H1 (cell line): ENCODE data around the gene MMP13.

Source experiments
- BCL11A ChIP-seq, 2 experiments: IDR thresholded peaks; one replicate each; pipeline ENCODE4 v1.6.1; 2011; ENCODE audit warnings: low read depth in 2 of 2, low read length in 2 of 2, mild to moderate bottlenecking in 2 of 2
- CHD2 ChIP-seq: IDR thresholded peaks from 2 replicates; pipeline ENCODE4 v1.6.1; 2012; ENCODE audit warnings: low read length, improper control_type of control experiment
- CREB1 ChIP-seq: IDR thresholded peaks from 2 replicates; pipeline ENCODE4 v1.6.1; 2012; ENCODE audit warnings: inconsistent platforms
- CTBP2 ChIP-seq: IDR thresholded peaks from 2 replicates; pipeline ENCODE4 v1.7.0; 2011; ENCODE audit warnings: borderline replicate concordance, mild to moderate bottlenecking, moderate library complexity, mixed read lengths, low read length; ENCODE audit not compliant: insufficient read depth, insufficient read length
- EP300 ChIP-seq, 2 experiments: IDR thresholded peaks; 1 replicate in 1 of 2; 2 replicates in 1 of 2; pipeline ENCODE4 v1.6.1; 2011 to 2012; ENCODE audit warnings: low read depth in 2 of 2, low read length in 2 of 2, mild to moderate bottlenecking in 2 of 2, borderline replicate concordance in 1 of 2, inconsistent platforms in 1 of 2, moderate library complexity in 1 of 2
- EZH2 ChIP-seq: fragments of 200-600 bp; sonication (generic); IDR thresholded peaks from 2 replicates; pipeline ENCODE4 v1.7.1; 2012; ENCODE audit warnings: low read depth, mild to moderate bottlenecking, moderate library complexity, low read length, inconsistent platforms; ENCODE audit not compliant: severe bottlenecking
- HDAC6 ChIP-seq: IDR thresholded peaks from one replicate; pipeline ENCODE4 v1.7.1; 2012; ENCODE audit warnings: low read depth, mild to moderate bottlenecking, inconsistent platforms, low read length, moderate library complexity
- POLR2A ChIP-seq, 2 experiments: IDR thresholded peaks; 1 replicate in 1 of 2; 2 replicates in 1 of 2; pipeline ENCODE4 v1.6.1; 2011; ENCODE audit warnings: low read depth in 2 of 2, low read length in 2 of 2, mild to moderate bottlenecking in 2 of 2; ENCODE audit errors: control extremely low read depth in 1 of 2
- RFX5 ChIP-seq: IDR thresholded peaks from 2 replicates; pipeline ENCODE4 v1.6.1; 2011; ENCODE audit warnings: low read depth, low read length, improper control_type of control experiment, borderline replicate concordance
- SIN3A ChIP-seq, 2 experiments: IDR thresholded peaks in 1 of 2; conservative IDR thresholded peaks in 1 of 2; 2 replicates each; pipeline ENCODE4 v1.6.1; 2011 to 2012; ENCODE audit warnings: low read length in 2 of 2, improper control_type of control experiment in 1 of 2, low read depth in 1 of 2, mild to moderate bottlenecking in 1 of 2
- TCF12 ChIP-seq: IDR thresholded peaks from 2 replicates; pipeline ENCODE4 v1.6.1; 2011; ENCODE audit warnings: low read depth, mild to moderate bottlenecking, low read length
- TF ChIP-seq, protein P1 (sequence below), 3 experiments: IDR thresholded peaks; 1 replicate in 2 of 3; 2 replicates in 1 of 3; pipeline versions ENCODE4 v1.5.1 to v1.6.1; 2011; ENCODE audit warnings: low read length in 3 of 3, mild to moderate bottlenecking in 3 of 3, inconsistent platforms in 2 of 3, low read depth in 1 of 3, moderate library complexity in 1 of 3; ENCODE audit not compliant: insufficient read depth in 1 of 3; ENCODE audit errors: control extremely low read depth in 1 of 3

DNA sequence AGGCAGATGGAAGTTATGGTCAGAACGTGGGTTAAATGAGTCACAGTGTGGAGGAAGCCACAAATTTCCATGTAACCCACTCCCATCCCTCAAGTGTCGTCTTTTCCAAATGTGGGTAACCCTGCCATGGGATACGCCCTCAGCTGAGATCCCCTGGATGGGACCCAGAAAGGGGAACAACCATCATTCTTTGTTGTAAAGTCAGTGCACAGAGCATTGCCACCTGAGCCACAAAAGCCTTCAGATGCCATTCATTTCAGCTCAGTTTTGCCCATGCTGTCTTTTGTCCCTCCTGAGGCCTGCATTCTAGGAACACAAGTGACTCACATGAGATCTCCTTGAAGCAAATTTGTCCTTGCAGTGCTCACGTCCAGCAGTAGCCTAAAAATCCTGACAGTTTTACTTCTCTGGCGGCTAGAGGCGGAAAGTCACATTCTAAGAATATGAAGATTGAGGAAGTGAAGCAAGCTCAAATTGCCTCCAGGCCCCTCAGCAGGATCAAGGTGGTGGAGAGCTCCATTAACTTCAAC lies 30.6 kb downstream of the MMP13 start:
- TF ChIP-seq SIN3A (conservative IDR thresholded peaks at IDR 0.05 in 1 of 2, IDR thresholded peaks at IDR 0.05 in 1 of 2; ENCODE audit: low read depth in 1 of 2, low read length in 2 of 2) = no peak
- TF ChIP-seq CHD2 = no peak
- TF ChIP-seq CREB1 = no peak
- no peak for TF ChIP-seq RFX5
- no peak for TF ChIP-seq CTBP2
- TF ChIP-seq, protein P1, sequence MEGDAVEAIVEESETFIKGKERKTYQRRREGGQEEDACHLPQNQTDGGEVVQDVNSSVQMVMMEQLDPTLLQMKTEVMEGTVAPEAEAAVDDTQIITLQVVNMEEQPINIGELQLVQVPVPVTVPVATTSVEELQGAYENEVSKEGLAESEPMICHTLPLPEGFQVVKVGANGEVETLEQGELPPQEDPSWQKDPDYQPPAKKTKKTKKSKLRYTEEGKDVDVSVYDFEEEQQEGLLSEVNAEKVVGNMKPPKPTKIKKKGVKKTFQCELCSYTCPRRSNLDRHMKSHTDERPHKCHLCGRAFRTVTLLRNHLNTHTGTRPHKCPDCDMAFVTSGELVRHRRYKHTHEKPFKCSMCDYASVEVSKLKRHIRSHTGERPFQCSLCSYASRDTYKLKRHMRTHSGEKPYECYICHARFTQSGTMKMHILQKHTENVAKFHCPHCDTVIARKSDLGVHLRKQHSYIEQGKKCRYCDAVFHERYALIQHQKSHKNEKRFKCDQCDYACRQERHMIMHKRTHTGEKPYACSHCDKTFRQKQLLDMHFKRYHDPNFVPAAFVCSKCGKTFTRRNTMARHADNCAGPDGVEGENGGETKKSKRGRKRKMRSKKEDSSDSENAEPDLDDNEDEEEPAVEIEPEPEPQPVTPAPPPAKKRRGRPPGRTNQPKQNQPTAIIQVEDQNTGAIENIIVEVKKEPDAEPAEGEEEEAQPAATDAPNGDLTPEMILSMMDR (IDR thresholded peaks at IDR 0.05; ENCODE audit: control extremely low read depth in 1 of 3, insufficient read depth in 1 of 3, low read depth in 1 of 3, low read length in 3 of 3) = no peak
- TF ChIP-seq EZH2 = no peak
- TF ChIP-seq TCF12 = no peak
- no peak for TF ChIP-seq EP300 (IDR thresholded peaks at IDR 0.05; ENCODE audit: borderline replicate concordance in 1 of 2, low read depth in 2 of 2, low read length in 2 of 2)
- TF ChIP-seq HDAC6 = no peak
- no peak for TF ChIP-seq POLR2A (IDR thresholded peaks at IDR 0.05; ENCODE audit: control extremely low read depth in 1 of 2, low read depth in 2 of 2, low read length in 2 of 2)
- TF ChIP-seq BCL11A (IDR thresholded peaks at IDR 0.05; ENCODE audit: low read depth in 2 of 2, low read length in 2 of 2) = no peak
